OCI-LY7 (cell line): ENCODE results near the gene PEPD.

ENCODE experiments used
- CTCF ChIP-seq: fragments of 200-600 bp; sonication (generic); conservative IDR thresholded peaks from 2 replicates; pipeline ENCODE4 v1.5.1; 2014; ENCODE audit warnings: mild to moderate bottlenecking, antibody characterized with exemption, low read length, moderate library complexity, mixed read lengths
- EZH2phosphoT487 ChIP-seq: fragments of 200-600 bp; sonication (generic); IDR thresholded peaks from 2 replicates; pipeline ENCODE4 v1.6.1; 2018; ENCODE audit warnings: low read depth, borderline replicate concordance, mild to moderate bottlenecking, mixed run types, antibody characterized with exemption, low read length, moderate library complexity, mixed read lengths

GRCh38 chr19:33468361-33469170 is 53.0 kb downstream of the PEPD start:
- no peak for TF ChIP-seq CTCF
- TF ChIP-seq EZH2phosphoT487: no peak
